NT2/D1 (cell line): ENCODE results near the gene NSF.
"Not testable (repeated sequence)": the region's sequence is repeated elsewhere in the genome, so short reads cannot be mapped to it uniquely, and the experiment has no call there.

Experiments
- DNase-seq: peaks from one replicate; pipeline ENCODE4 v3.0.0-alpha.2; 2011; ENCODE audit warnings: low read depth, low spot score
- H3K27me3 ChIP-seq: 2 replicates; pipeline ENCODE4 v1.6.0; 2011; ENCODE audit warnings: mild to moderate bottlenecking; ENCODE audit not compliant: insufficient read length, insufficient read depth
- H3K36me3 ChIP-seq: 2 replicates; pipeline ENCODE4 v1.6.1; 2011; ENCODE audit warnings: mild to moderate bottlenecking, low read length, mixed read lengths; ENCODE audit not compliant: insufficient read depth, insufficient read length
- H3K4me1 ChIP-seq: 2 replicates; pipeline ENCODE4 v1.5.1; 2011; ENCODE audit not compliant: insufficient read depth, insufficient read length
- H3K4me3 ChIP-seq: 2 replicates; pipeline ENCODE4 v1.5.1; 2011; ENCODE audit warnings: low read depth; ENCODE audit not compliant: insufficient read length
- H3K9ac ChIP-seq: 2 replicates; pipeline ENCODE4 v1.6.0; 2011; ENCODE audit warnings: low read depth; ENCODE audit not compliant: insufficient read length
- H3K9me3 ChIP-seq: 2 replicates; pipeline ENCODE4 v1.5.1; 2011; ENCODE audit warnings: mild to moderate bottlenecking, low read length; ENCODE audit not compliant: insufficient read depth

Gene NSF

DNA sequence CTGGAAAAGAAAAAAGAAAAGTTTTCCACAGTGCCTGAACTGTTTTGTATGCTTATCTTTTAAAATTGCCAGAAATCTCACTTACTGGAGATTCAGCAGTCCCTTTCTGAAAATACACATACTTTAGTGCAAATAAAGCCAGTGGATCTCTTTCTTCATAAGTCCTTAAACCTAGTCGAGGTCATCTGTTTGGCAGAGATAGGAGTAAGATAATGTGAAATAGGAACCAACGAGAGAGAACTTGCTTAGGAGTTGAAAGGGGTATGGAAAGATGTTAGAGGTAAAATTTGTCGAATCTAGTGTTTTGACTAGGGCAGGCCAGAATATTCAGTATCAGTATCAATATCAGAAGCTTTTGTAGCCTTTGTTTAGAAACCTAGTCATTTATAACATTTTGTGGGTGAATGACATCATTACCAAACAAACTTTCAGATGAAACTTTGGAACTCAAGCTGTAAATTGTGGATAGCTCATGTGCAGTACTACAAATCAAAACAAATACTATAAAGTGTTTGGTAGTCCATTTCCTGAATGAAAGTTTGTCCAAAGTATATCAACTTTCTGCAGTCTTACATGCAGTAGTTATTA lies 8.0 kb downstream of the NSF start:
- H3K4me1 ChIP-seq, H3K27me3 ChIP-seq, H3K9ac ChIP-seq, DNase-seq, H3K9me3 ChIP-seq, H3K36me3 ChIP-seq, H3K4me3 ChIP-seq: not testable (repeated sequence)

- not testable (repeated sequence) for H3K4me3 ChIP-seq, DNase-seq, H3K27me3 ChIP-seq, H3K9me3 ChIP-seq, H3K9ac ChIP-seq, H3K36me3 ChIP-seq, H3K4me1 ChIP-seq
These were observed 10.3 kb downstream of the NSF start for GRCh38 chr17:46600767-46601166.

GRCh38 chr17:46603125-46603524 lies 12.7 kb downstream of the NSF start:
- not testable (repeated sequence) for H3K4me1 ChIP-seq, H3K27me3 ChIP-seq, H3K36me3 ChIP-seq

DNA sequence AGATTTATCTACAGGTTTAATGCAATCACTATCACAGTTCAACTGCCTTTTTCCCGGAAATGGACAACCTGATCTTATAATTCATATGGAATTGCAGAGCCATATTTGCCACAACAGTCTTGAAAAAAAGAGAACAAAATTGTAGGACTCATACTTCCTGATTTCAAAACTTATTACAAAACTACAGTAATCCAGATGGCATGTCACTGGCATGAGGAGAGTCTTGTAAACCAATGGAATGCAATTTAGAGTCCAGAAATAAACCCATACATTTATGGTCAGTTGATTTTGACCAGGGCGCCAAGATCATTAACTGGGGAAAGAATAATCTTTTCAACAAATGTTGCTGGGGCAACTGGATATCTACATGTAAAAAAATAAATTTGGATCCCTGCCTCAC lies 20.8 kb downstream of the NSF start:
- H3K4me1 ChIP-seq, H3K9ac ChIP-seq, H3K4me3 ChIP-seq, H3K9me3 ChIP-seq, H3K27me3 ChIP-seq, DNase-seq, H3K36me3 ChIP-seq: not testable (repeated sequence)

More at GRCh38 chr17:46603125-46603524, 12.7 kb downstream of the NSF start:
- not testable (repeated sequence) for H3K9me3 ChIP-seq, H3K4me3 ChIP-seq, DNase-seq, H3K9ac ChIP-seq

GRCh38 chr17:46613876-46614275 lies 23.4 kb downstream of the NSF start:
- DNase-seq, H3K36me3 ChIP-seq, H3K4me3 ChIP-seq: not testable (repeated sequence)

DNA sequence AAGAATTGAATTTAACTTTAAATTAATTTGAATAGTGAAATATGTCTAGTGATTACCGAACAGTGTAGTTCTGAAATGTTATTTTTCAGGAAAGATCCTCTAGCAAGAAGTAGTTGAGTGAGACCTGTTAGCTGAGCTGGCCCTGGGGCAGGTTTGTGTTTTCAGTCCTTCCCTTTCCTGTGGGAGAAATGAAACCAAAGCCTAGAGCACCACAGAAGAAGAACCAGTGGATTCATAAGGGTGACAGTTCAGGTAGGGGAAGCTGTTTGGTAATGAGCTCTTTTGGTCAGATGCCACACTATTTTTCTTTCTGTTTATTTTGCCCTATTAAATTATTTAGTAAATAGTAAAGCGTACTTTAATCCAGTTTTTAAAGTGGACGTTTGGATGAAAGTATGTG lies 26.7 kb downstream of the NSF start:
- not testable (repeated sequence) for H3K36me3 ChIP-seq, H3K4me1 ChIP-seq, H3K4me3 ChIP-seq, DNase-seq, H3K9ac ChIP-seq, H3K27me3 ChIP-seq, H3K9me3 ChIP-seq

More at GRCh38 chr17:46613876-46614275, 23.4 kb downstream of the NSF start:
- not testable (repeated sequence) for H3K9me3 ChIP-seq, H3K27me3 ChIP-seq, H3K4me1 ChIP-seq, H3K9ac ChIP-seq

DNA sequence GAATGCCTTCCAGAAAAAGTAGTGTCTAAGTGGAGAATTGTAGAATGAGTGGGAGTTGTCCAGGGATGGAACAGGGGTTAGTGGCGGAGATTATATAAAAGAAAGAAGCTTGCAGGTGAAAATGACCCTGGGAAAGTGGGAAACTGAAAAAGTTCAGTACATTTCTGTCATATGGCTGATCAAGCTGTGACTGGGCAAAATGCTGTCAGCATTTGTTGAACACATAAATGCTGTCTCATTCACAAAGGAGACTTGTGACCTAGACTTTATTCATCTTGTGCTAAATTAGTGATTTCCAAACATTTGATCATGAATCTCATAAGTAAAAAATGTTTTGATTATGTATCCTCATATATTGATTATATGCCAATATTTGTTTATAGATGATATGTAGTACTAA lies 28.5 kb downstream of the NSF start:
- H3K27me3 ChIP-seq, H3K9ac ChIP-seq, H3K4me1 ChIP-seq, DNase-seq, H3K36me3 ChIP-seq, H3K9me3 ChIP-seq, H3K4me3 ChIP-seq: not testable (repeated sequence)

- not testable (repeated sequence) for H3K4me1 ChIP-seq, H3K36me3 ChIP-seq, H3K27me3 ChIP-seq, H3K9me3 ChIP-seq, DNase-seq, H3K9ac ChIP-seq, H3K4me3 ChIP-seq
These were observed 33.3 kb downstream of the NSF start for GRCh38 chr17:46623790-46624189.

DNA sequence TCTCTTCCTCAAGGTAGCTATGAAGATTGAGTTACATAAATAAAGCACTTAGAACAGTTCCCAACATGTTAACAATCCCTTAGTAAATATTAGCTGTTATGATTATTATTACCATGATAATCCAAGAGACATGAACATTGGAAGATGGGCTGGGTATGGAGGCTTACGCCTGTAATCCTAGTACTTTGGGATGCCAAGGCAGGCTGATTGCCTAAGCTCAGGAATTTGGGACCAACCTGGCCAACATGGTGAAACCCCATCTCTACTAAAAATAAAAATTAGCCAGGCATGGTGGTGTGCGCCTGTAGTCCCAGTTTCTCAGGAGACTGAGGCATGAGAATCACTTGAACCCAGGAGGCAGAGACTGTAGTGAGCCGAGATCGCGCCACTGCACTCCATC lies 34.3 kb downstream of the NSF start:
- H3K4me1 ChIP-seq, H3K27me3 ChIP-seq, H3K4me3 ChIP-seq, H3K9ac ChIP-seq, H3K9me3 ChIP-seq, H3K36me3 ChIP-seq, DNase-seq: not testable (repeated sequence)

DNA sequence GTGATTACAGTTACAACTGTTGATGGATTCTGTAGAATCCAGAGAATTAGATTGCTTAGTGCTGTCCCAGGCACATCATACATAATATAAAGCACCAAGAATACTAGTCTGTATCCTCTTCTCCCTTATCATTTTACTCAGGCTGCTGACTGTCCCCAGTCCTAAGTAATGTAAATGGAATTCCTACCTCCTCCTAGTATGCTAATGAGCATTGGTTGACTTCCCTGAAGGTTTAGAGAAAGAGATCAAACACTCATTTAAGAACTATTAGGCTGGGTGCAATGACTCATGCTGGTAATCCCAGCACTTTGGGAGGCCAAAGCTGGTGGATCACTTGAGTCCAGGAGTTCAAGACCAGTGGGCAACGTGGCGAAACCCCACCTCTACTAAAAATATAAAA lies 37.0 kb downstream of the NSF start:
- DNase-seq, H3K27me3 ChIP-seq, H3K9me3 ChIP-seq, H3K4me3 ChIP-seq, H3K9ac ChIP-seq, H3K36me3 ChIP-seq, H3K4me1 ChIP-seq: not testable (repeated sequence)

- H3K27me3 ChIP-seq, H3K36me3 ChIP-seq, H3K9ac ChIP-seq, H3K4me3 ChIP-seq, H3K4me1 ChIP-seq, H3K9me3 ChIP-seq, DNase-seq: not testable (repeated sequence)
These were observed 38.4 kb downstream of the NSF start for GRCh38 chr17:46628753-46629436.

GRCh38 chr17:46632146-46632545 lies 41.7 kb downstream of the NSF start:
- H3K36me3 ChIP-seq, H3K4me3 ChIP-seq, H3K9me3 ChIP-seq, H3K27me3 ChIP-seq, H3K9ac ChIP-seq, DNase-seq, H3K4me1 ChIP-seq: not testable (repeated sequence)
